Transverse colon (tissue), 4 donors: ENCODE results near the gene CREB3.

Experiments used
- EP300 ChIP-seq: sonication (generic); formaldehyde crosslinking; IDR thresholded peaks from one replicate; pipeline ENCODE4 v1.6.1; 2017; ENCODE audit warnings: antibody characterized with exemption, low read depth
- POLR2A ChIP-seq: fragments of 450-650 bp; IDR thresholded peaks from one replicate; pipeline ENCODE4 v1.6.1; 2016; ENCODE audit warnings: antibody characterized with exemption, mild to moderate bottlenecking, moderate library complexity
- POLR2AphosphoS5 ChIP-seq, 3 donors: sonication (generic); formaldehyde crosslinking; IDR thresholded peaks; one replicate each; pipeline ENCODE4 v1.6.1; 2016; ENCODE audit warnings: antibody characterized with exemption in 3 of 3
- TF ChIP-seq, protein P1 (sequence below), 5 experiments: fragments of 200-600 bp in 3 of 5; fragments of 450-650 bp in 2 of 5; sonication (generic) in 3 of 5; IDR thresholded peaks; 1 replicate in 2 of 5; 2 replicates in 3 of 5; pipeline ENCODE4 v1.5.1; 2016 to 2017; ENCODE audit warnings: antibody characterized with exemption in 5 of 5, inconsistent platforms in 3 of 5, mild to moderate bottlenecking in 2 of 5, moderate library complexity in 1 of 5

DNA sequence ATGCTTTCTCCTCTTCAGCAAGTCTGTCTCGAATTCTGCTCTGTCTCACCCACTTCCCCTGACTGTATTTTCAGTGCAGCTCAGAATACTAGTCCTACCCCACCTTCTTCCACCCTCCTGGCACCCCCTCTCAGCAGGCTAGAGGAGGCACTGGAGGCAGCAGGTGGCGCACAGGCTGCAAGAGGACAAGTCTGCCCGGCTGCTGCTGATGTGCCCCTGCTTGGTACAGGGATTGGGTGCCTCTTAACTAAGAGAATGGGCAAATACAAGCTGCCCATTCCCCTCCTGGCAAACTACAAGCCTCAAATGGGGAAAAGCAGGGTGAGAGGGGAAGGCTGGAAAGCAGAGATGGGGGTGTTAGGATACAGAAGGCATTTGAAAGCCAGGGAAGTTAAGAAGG is 5.5 kb upstream of the CREB3 start:
- no peak for TF ChIP-seq EP300
- TF ChIP-seq, protein P1, sequence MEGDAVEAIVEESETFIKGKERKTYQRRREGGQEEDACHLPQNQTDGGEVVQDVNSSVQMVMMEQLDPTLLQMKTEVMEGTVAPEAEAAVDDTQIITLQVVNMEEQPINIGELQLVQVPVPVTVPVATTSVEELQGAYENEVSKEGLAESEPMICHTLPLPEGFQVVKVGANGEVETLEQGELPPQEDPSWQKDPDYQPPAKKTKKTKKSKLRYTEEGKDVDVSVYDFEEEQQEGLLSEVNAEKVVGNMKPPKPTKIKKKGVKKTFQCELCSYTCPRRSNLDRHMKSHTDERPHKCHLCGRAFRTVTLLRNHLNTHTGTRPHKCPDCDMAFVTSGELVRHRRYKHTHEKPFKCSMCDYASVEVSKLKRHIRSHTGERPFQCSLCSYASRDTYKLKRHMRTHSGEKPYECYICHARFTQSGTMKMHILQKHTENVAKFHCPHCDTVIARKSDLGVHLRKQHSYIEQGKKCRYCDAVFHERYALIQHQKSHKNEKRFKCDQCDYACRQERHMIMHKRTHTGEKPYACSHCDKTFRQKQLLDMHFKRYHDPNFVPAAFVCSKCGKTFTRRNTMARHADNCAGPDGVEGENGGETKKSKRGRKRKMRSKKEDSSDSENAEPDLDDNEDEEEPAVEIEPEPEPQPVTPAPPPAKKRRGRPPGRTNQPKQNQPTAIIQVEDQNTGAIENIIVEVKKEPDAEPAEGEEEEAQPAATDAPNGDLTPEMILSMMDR (IDR thresholded peaks at IDR 0.05): no peak
- TF ChIP-seq POLR2A: no peak
- peak in 1 of 3 donors; percentile 16 for TF ChIP-seq POLR2AphosphoS5 (IDR thresholded peaks at IDR 0.05)
